ENCODE data around the gene FNDC7.
"Not testable (repeated sequence)": the region's sequence is repeated elsewhere in the genome, so short reads cannot be mapped to it uniquely, and the experiment has no call there.

The FNDC7 gene, protein sequence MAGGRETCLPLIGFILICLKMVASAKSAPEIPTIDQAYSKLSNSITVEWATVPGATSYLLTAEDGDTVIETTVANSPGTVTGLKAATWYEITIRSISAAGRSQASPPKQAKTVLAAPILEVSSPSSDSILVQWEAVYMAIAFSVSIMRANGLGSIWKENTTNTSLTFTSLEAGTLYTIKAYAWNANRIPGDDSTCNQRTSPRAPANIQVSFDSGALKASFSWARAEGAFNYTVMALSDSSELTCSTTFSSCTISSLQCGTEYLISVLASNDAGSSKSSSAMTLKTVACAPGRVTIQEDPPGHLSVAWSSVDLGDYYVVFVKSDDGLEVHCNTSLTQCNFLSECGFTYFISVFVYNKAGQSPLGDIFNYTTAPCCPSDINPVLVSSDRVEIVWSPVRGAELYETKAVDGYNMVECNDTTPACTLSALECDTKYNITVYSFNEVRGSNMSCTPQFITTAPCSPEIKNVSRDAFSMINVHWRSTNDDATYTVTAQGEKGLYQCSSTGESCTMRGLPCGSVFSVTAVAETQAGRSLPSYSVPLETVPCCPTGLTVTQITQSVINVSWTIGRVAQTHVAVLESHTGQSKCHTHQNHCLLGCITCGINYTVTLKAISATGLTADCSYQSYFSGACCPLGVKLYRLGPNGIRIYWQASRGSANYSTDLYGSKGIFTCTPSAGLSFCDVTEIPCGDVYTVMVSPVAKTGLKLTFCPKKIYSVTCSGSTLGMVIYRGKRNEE

DNA sequence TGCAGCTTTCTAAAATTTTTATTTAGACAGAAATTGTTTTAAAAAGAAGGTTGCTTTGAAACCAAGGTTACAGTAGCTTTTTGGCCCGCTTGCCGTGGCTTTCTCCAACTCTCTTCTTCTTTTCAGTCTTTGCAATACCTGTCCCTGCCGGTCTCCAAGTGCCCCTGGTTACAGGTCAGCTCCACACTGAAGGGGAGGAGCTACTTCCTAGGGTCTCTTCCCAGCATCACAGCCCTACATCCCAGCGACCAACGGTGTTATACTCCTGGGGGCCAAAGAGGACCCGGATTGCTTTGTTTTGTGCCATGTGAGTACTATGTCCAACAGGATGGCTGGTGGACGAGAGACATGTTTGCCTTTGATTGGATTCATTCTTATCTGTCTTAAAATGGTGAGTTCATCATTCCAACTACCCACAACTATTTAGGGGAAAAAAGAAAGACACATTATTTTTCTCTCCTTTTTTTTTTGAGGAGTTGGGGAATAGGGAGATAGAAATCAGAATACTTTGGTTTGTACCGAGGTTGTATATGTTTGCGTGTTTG is at the start of gene FNDC7:
FNDC7 (plus strand) TSS at position 303 of the 545 bp plus-strand sequence; CDS start at position 329, 26 bp downstream.
- in situ Hi-C loops (cut with MboI; ENCODE audit: low sequenced_read_pairs), result no loop called here

DNA sequence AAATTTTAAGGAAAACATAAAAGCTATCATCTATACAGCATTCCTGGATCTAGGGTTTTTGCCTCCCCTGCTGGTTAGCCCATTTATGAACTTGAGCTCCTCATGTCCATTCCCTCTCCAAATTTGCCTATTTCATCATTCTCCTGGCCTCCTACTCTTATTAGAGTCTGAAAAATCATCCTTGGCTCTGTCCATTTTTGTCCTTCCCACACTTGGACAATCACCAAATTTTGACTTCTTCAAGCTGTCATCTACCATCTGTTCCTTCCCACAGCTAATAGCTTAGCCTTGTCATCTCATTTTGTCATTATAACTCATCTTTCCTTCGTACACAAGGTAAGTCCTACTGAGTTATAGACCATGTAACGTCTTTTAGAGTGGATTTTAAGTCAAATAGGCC is 49.6 kb upstream of the FNDC7 start:
- in situ Hi-C loops (cut with MboI; ENCODE audit: low sequenced_read_pairs), result no loop called here

DNA sequence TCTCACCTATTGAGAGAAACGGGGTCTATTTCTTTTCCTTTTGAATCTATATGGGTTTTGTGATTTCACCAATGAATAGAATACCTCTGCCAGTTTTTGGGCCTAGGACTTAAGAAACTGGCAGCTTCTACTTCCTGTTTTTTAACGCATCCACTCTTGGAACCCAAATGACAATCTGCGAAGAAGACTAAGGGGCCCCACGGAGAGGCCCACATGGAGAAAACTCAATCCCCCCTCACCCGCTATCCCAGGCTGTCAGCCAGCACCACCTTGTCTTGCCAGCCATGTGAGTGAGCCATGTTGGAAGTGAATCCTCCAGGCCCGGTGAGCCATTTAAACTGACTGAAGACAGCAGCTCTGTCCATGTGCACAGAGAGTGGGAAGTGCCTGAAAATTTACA is 48.2 kb upstream of the FNDC7 start:
- in situ Hi-C loops (cut with MboI; ENCODE audit: low sequenced_read_pairs), result no loop called here

DNA sequence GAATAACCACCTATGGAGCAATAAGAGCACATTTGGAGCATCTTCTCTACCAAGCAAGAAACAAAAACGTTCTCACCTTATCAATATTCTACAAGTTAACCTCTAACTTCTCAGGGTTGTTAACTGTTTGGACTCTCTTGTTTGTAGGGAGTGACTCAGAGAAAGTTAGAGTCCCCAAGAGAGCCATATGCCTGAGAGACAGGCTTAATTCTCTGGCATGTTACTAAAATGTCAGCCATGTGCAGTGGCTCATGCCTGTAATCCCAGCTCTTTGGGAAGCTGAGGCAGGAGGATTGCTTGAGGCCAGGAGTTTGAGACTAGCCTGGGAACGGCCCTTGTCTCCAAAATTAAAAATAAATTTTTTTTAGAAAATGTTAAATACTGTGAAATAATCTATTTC is 47.6 kb upstream of the FNDC7 start:
- in situ Hi-C loops (cut with MboI; ENCODE audit: low sequenced_read_pairs), result no loop called here

DNA sequence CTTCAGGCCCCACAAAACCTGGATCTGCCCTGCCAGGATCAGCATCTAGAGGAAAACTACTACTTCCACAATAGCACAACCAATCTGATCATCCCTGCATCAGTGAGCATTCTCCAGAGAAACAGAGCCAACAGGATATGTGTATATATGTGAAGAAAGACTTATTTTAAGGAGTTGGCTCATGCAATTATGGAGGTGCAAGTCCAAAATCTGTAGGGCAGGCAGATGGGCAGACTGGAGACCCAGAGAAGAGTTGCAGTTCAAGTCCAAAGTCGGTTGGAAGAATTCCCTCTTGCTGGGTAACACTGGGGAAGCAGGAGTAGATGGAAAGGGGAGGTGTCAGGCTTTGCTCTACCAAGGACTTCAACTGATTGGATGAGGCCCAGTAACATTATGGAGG is 46.9 kb upstream of the FNDC7 start:
- in situ Hi-C loops (cut with MboI; ENCODE audit: low sequenced_read_pairs), result no loop called here

DNA sequence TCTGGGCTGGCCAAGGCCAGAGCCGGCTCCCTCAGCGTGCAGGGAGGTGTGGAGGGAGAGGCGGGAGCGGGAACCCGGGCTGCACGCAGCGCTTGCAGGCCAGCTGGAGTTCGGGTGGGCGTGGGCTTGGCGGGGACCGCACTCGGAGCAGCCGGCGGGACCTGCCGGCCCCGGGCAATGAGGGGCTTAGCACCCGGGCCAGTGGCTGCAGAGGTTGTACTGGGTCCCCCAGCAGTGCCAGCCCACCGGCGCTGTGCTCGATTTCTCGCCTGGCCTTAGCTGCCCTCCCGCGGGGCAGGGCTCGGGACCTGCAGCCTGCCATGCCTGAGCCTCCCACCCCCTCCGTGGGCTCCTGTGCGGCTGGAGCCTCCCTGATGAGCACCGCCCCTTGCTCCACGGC is 45.3 kb upstream of the FNDC7 start:
- in situ Hi-C loops (cut with MboI; ENCODE audit: low sequenced_read_pairs), result not testable (repeated sequence)

DNA sequence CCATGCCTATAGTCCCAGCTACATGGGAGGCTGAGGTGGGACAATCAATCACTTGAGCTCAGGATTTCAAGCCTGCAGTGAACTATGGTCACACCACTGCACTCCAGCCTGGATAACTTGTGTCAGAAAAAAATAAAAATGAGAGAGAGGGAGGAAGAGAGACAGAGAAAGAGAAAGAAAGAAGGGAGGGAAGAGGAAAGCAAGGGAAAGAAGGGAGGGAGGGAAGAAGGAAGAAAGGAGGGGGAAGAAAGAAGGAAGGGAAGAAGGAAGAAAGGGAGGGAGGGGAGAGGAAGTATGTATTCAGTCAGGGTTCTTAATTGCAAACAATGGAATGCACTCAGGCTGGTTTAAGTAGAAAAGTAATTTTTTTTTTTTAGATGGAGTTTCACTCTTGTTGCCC is 43.9 kb upstream of the FNDC7 start:
- in situ Hi-C loops (cut with MboI; ENCODE audit: low sequenced_read_pairs), result no loop called here

DNA sequence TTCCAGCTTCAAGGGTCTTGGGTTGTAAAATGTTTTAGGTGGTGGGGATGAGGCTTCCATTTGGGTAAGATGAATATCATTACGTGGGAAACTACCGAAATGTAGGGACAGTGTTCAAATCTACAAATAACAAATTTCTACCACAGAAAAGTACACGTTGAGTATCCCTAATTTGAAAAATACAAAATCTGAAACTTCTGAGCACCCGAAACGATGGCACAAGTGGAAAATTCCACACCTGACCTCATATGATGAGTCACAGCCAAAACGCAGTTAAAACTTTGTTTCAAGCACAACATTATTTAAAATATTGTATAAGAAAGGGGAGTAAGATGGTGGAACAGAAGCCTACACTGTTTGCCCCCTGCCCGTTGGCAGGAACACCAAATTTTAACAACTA is 43.0 kb upstream of the FNDC7 start:
- in situ Hi-C loops (cut with MboI; ENCODE audit: low sequenced_read_pairs), result no loop called here

DNA sequence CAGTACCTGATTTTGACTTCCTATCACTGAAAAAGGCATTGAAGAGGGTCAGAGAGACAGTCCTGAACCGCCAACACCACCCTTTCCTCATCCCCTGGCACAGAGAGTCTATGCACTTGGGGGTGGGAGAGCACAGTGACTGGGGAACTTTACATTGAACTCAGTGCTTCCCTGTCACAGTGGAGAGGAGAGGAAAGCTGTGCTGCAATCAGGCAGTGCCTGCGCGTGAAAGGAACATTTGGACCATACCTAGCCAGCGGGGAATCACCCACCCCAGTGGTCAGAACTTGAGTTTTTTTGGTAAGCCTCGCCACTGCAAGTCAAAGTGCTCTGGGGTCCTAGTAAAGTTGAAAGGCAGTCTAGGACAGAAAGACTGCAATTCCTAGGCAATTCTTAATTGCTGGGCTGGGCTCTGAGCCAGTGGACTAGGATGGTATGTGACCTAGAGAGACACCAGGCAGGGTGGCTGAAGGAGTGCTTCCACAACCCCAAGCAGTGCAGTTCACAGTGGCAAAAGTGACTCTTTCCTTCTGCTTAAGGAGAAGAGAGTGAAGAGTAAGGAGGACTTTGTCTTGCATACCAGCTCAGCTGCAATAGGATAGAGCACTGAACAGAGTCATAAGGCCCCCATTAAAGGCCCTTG is 42.5 kb upstream of the FNDC7 start:
- in situ Hi-C loops (cut with MboI; ENCODE audit: low sequenced_read_pairs), result no loop called here

DNA sequence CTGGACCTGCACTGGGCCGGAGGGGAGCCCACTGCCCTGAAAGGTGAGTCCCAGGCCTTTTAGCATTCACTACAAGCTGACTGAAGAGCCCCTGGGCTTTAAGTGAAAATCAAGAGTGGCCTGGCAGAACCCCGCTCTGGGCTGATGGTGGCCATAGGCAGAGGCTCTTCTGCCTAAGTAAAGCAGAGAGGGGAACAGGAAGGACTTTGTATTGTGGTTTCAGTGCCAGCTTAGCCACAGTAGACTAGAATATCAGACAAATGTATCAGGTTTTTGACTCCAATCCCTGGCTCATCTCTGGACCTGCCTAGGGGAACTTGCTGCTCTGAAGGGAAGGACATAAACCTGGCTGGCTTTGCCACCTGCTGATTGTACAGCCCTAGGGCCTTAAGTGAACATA is 41.6 kb upstream of the FNDC7 start:
- in situ Hi-C loops (cut with MboI; ENCODE audit: low sequenced_read_pairs), result no loop called here

DNA sequence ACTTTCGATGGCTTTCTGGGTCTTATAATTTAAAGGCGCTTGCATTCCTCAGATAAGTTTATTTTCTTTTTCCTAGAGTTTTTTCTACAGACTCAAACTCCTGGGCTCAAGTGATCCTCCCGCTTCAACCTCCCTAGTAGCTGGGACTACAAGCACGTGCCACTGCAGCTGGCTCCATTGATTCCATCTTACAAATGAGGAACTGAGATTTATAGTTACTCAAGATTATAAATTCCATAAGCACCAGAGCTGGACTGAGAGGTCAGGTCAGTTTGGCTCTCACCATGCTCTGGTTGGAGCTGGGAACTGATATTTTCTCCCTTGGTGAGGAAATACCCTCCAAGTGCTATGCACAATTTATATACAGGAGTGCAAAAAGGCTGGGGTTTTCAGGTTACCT is 34.0 kb upstream of the FNDC7 start:
- in situ Hi-C loops (cut with MboI; ENCODE audit: low sequenced_read_pairs), result no loop called here

DNA sequence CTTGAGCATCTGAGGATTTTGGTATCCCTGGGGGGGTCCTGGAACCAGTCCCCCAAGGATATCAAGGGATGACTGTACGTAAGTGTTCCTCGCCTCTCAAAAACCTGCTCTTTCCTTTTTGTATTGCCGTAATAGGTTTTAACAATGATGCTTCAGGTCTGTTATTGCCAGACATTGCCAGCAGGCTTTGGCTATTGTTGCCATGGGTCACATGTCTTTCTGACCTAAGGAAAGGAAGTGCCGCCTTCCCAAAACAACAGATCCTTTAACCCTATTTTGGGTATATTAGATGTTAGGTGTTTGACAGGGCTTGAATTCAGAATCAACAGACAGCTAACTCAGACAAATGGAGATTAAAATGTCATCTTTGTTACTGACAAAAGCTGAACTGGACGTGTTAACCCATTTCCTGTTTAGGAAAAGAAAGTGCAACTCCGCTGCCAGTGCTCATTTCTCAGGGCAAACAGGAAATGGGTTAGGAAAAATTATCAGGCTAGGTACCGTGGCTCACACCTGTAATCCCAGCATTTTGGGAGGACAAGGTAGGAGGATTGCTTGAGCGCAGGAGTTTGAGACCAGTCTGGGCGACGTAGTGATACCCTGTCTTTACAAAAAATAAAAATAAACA is 33.0 kb upstream of the FNDC7 start:
- in situ Hi-C loops (cut with MboI; ENCODE audit: low sequenced_read_pairs), result no loop called here

DNA sequence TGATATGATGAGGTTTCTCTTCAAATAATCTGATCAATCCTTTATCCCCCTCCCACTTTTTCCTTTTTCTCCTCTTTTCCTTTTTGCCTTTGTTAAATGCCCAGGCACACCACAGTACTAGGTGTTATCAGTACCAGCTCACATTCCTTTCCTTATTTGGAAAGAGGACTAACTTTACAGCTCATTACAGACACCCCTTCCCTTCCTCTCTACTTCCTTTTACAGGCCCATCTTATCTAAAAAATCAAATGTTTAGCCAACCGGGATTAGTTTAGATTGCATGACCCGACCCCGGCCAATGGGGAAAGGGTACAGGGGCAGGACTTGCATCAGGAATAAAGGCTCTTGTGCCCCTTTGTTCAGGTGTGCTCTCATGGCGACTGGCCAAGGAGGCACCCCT is 31.0 kb upstream of the FNDC7 start:
- in situ Hi-C loops (cut with MboI; ENCODE audit: low sequenced_read_pairs), result not testable (repeated sequence)

DNA sequence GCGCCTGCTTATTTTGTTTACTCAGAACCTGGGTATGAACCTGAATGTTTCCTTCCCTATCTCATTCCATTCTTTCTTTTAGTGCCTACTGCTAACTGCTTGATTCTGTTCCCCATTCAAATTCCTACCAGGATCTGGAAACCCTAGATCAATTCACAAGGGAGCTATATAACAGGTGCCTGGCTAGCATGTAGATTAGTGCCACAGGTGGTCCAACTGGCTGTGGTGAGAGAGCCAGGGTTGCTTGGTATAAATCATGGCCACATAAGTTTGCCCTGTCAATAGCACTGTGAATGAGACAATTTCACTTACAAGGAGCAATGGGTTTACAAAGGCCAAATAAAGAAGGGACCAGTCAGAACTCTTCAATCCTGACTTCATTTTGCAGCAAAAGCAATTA is 27.2 kb upstream of the FNDC7 start:
- in situ Hi-C loops (cut with MboI; ENCODE audit: low sequenced_read_pairs), result no loop called here

DNA sequence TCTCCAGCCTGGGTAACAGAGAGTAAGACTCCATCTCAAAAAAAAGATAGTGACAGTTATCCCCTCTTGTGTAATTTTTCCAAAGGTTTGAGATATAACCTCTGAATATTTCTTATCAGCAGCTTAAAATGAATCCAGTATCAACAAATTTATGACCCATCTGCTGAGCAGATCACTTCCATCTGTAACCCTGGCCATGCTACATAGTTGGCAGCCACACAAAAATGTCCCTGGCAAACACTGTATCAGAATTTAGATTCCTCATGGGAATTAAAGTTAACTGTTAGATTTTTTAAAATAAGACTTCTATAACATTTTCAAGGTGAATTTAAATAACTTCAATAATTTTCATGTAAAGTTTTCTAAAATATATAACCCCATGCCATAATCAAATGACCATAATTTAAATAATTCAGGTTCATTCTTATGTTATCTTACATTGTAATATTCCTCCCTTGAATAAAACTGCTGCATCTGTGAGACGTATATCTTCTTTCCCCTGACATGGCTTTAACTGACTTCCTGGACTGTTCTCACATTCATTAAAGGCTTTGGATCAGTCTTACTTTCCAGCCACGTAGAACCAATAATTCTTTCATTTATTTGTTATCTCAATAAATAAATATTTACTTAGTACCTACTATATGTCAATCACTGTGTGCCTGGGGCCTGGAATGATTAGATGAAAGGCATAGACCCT is 25.9 kb upstream of the FNDC7 start:
- in situ Hi-C loops (cut with MboI; ENCODE audit: low sequenced_read_pairs), result no loop called here

DNA sequence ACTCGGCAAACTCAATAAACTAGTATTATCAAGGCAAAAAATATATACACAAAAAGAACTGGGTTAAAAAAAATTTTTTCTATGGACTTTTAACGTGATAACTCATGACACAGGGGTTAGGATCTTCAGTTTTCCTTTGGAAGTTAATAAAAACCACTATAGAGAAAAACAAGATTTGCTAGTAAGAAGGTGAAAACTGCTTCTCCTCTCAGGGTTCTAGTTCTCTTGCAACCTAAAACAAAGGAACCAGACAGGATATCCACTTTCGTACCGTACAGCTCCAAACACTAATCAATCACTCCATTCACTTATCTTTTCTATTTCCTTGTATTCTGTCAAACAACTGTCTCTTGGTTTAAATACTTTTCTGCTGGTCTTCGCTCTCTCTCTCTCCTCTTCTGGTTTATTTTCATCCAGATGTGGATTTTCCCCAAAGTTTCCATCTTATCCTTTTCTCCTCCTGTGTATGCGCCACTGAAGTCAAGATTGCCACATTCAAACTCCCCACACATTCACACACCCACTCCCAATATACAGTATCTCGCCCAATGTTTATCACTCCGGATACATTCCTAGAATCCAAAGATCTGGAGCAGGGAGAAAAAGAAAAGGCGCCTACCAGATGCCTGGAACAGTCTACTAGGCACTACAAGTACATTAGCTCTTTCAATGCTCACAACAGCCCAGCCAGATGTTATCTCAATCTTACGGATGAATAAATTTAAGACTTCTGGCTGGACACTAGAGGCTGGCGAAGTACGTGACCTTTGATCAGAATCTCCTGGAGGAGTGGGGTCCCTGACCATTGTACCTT is 21.4 kb upstream of the FNDC7 start:
- in situ Hi-C loops (cut with MboI; ENCODE audit: low sequenced_read_pairs), result no loop called here

DNA sequence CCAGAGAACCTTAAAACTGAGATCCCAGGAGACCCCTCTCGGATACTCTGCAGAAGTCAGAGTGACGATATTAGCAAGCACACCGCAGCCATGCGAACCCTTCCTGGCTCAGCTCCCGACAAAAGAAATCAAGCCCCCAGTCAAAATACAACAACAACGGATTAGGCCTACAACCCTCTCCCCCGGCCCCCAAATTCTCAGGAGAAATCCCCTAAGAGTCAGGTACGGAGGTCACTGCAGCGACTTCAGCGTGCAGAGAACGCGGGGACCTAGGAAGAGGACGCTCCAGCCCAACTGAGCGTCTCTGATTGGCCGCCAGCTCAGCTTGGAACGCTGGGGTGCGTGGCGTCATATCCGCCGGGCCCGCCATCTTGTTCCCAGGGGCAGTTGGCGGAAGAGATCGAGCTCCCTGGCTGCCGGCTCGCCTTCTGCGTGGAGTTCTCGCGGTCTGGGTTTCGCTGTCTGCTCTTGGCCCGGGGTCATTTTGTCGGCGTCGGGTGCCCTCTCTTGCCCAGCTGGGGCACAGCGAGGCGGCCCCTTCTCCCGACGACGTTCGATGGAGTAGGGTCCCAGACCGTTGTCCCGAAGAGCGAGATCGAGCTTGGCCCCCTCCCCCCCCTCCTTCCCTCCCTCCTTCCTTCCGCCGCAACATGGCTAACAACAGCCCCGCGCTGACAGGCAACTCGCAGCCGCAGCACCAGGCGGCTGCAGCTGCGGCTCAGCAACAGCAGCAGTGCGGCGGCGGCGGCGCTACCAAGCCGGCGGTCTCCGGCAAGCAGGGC is 20.6 kb upstream of the FNDC7 start, which contains the start of gene PRPF38B:
PRPF38B (plus strand) TSS at position 369 of the 782 bp plus-strand sequence; CDS start at position 651, 282 bp downstream.
- in situ Hi-C loops (cut with MboI; ENCODE audit: low sequenced_read_pairs), result no loop called here

DNA sequence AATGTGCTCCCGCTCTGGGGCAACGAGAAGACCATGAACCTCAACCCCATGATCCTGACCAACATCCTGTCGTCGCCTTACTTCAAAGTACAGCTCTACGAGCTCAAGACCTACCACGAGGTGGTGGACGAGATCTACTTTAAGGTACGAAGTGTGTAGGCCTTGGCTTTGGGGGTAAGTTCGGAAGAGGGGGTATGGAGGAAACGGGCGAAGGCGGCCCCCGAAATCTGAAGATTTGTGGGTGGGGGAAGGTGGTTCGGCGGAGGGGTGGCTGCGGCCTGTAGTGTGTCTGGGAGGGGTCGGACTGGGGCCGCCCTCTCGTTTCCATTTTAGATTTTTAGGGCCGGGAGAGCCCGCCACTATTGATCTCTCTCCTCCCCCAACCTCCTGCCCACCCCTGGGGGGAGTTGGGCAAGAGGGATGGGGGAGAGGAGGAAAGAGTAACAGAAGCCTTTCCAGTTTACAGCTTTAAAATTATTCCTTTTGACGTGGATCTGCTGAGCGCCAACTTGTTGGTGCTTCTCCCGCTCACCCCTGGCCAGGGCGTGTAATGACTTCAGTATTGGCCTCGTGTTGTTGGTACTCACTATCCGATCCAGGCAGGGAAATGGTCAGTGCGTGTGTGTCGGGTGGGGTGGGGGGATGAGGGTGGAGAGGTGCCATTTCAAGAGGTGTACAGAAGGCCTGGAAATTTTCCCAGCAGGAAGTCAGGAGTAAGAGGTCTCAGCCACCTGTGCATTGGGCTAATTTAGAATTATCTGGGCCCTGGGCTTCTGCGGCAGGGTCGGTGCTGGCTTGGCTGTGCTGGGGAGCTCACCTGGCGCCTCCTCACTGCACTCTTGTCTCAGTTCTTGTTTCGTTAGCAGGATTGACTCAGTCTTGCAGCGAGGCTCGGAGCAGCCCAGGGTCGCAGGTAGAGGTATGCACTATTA is 19.7 kb upstream of the FNDC7 start:
- in situ Hi-C loops (cut with MboI; ENCODE audit: low sequenced_read_pairs), result no loop called here

Data from HL-60/S4 treated with phorbol 12-myristate 13-acetate at 8.2 ng/mL for 4 days and 3 days (cell line).